ENCODE data around the gene MYL12A.

Gene MYL12A

GRCh38 chr18:3225588-3225987 lies 22.0 kb upstream of the MYL12A start:
- DNase-seq = no peak

GRCh38 chr18:3226048-3226447 lies 21.6 kb upstream of the MYL12A start:
- DNase-seq = no peak

- DNase-seq = no peak
Measured at GRCh38 chr18:3230401-3231334, 16.9 kb upstream of the MYL12A start.

GRCh38 chr18:3233004-3233403 lies 14.6 kb upstream of the MYL12A start:
- DNase-seq = no peak

- DNase-seq = no peak
Measured at GRCh38 chr18:3233433-3234168, 14.0 kb upstream of the MYL12A start.

- DNase-seq = no peak
Measured at GRCh38 chr18:3234457-3234856, 13.1 kb upstream of the MYL12A start.

GRCh38 chr18:3235846-3236245 lies 11.8 kb upstream of the MYL12A start:
- DNase-seq = no peak

GRCh38 chr18:3236470-3236869 lies 11.1 kb upstream of the MYL12A start:
- DNase-seq = no peak

GRCh38 chr18:3238742-3239141 lies 8.9 kb upstream of the MYL12A start:
- DNase-seq = no peak

- no peak for DNase-seq
Measured at GRCh38 chr18:3245185-3245564, 2.4 kb upstream of the MYL12A start.

- peak; percentile 88 for DNase-seq
Measured at GRCh38 chr18:3245853-3246634, 1.6 kb upstream of the MYL12A start.

- DNase-seq = peak; percentile 39
Measured at GRCh38 chr18:3246635-3247239, 864 bp upstream of the MYL12A start.

- peak; percentile 73 for DNase-seq
Measured at GRCh38 chr18:3248062-3248657, 559 bp downstream of the MYL12A start.

GRCh38 chr18:3248658-3249359 lies 1.2 kb downstream of the MYL12A start:
- peak; percentile 41 for DNase-seq

- DNase-seq = no peak
Measured at GRCh38 chr18:3250237-3251107, 2.9 kb downstream of the MYL12A start.

GRCh38 chr18:3251249-3251962 lies 3.8 kb downstream of the MYL12A start:
- no peak for DNase-seq

- no peak for DNase-seq
Measured at GRCh38 chr18:3251963-3252277, 4.3 kb downstream of the MYL12A start.

GRCh38 chr18:3252843-3253242 lies 5.2 kb downstream of the MYL12A start:
- DNase-seq = no peak

- DNase-seq = no peak
Measured at GRCh38 chr18:3254725-3255124, 7.1 kb downstream of the MYL12A start.

GRCh38 chr18:3255611-3256165 lies 8.1 kb downstream of the MYL12A start:
- no peak for DNase-seq
